MM.1S (cell line): ENCODE results near the gene CDKN1B.

ENCODE experiments used
- DNase-seq: peaks from one replicate; pipeline ENCODE4 v3.0.0-alpha.2; 2015
- H2AFZ ChIP-seq: fragments of 300-600 bp; sonication (generic); 2 replicates; pipeline ENCODE4 v1.6.0; 2016; ENCODE audit warnings: antibody characterized with exemption, low read length
- H3F3A ChIP-seq: fragments of 300-600 bp; sonication (generic); 2 replicates; pipeline ENCODE4 v1.6.1; 2016; ENCODE audit warnings: mild to moderate bottlenecking, antibody characterized with exemption, low read length, moderate library complexity, mixed read lengths; ENCODE audit not compliant: insufficient read depth
- H3K27ac ChIP-seq: fragments of 300-600 bp; sonication (generic); 2 replicates; pipeline ENCODE4 v1.5.1; 2016; ENCODE audit warnings: mild to moderate bottlenecking, low read length
- H3K27me3 ChIP-seq: fragments of 300-600 bp; sonication (generic); replicated peaks from 2 replicates; pipeline ENCODE4 v1.6.0; 2016; ENCODE audit warnings: low read length; ENCODE audit not compliant: insufficient read depth
- H3K36me3 ChIP-seq: fragments of 300-600 bp; sonication (generic); replicated peaks from 2 replicates; pipeline ENCODE4 v1.6.1; 2016; ENCODE audit warnings: mild to moderate bottlenecking, low read length, mixed read lengths; ENCODE audit not compliant: insufficient read depth
- H3K4me1 ChIP-seq: fragments of 300-600 bp; sonication (generic); 2 replicates; pipeline ENCODE4 v1.6.1; 2016; ENCODE audit warnings: low read length, mixed read lengths
- H3K4me2 ChIP-seq: fragments of 300-600 bp; sonication (generic); 2 replicates; pipeline ENCODE4 v1.6.0; 2016; ENCODE audit warnings: low read depth, low read length
- H3K4me3 ChIP-seq: fragments of 300-600 bp; sonication (generic); 2 replicates; pipeline ENCODE4 v1.5.1; 2016; ENCODE audit warnings: low read length, mixed read lengths
- H3K79me2 ChIP-seq: fragments of 300-600 bp; sonication (generic); 2 replicates; pipeline ENCODE4 v1.6.1; 2016; ENCODE audit warnings: mixed run types, low read length, mixed read lengths
- H3K9ac ChIP-seq: fragments of 300-600 bp; sonication (generic); 2 replicates; pipeline ENCODE4 v1.6.1; 2016; ENCODE audit warnings: low read length, mixed read lengths
- H3K9me2 ChIP-seq: fragments of 300-600 bp; sonication (generic); replicated peaks from 2 replicates; pipeline ENCODE4 v1.6.1; 2016; ENCODE audit warnings: mild to moderate bottlenecking, low read length, mixed read lengths; ENCODE audit not compliant: insufficient read depth
- H3K9me3 ChIP-seq: fragments of 300-600 bp; sonication (generic); replicated peaks from 2 replicates; pipeline ENCODE4 v1.6.1; 2016; ENCODE audit warnings: mild to moderate bottlenecking, low read length, mixed read lengths; ENCODE audit not compliant: insufficient read depth
- H4K20me1 ChIP-seq: fragments of 300-600 bp; sonication (generic); 2 replicates; pipeline ENCODE4 v1.6.1; 2016; ENCODE audit warnings: mild to moderate bottlenecking, low read length, moderate library complexity, mixed read lengths; ENCODE audit not compliant: insufficient read depth
- EZH2 ChIP-seq: fragments of 300-600 bp; sonication (generic); optimal IDR thresholded peaks from 2 replicates; pipeline ENCODE3; 2017; ENCODE audit warnings: low read depth, mild to moderate bottlenecking, antibody characterized with exemption, low read length, mixed read lengths
- EZH2phosphoT487 ChIP-seq: fragments of 300-600 bp; sonication (generic); IDR thresholded peaks from 2 replicates; pipeline ENCODE4 v1.6.1; 2018; ENCODE audit warnings: antibody characterized with exemption, low read length
- TF ChIP-seq, protein P1 (sequence below): fragments of 300-600 bp; sonication (generic); IDR thresholded peaks from 2 replicates; pipeline ENCODE4 v1.5.1; 2016; ENCODE audit warnings: antibody characterized with exemption, low read length, mixed read lengths

CDKN1B gene

DNA sequence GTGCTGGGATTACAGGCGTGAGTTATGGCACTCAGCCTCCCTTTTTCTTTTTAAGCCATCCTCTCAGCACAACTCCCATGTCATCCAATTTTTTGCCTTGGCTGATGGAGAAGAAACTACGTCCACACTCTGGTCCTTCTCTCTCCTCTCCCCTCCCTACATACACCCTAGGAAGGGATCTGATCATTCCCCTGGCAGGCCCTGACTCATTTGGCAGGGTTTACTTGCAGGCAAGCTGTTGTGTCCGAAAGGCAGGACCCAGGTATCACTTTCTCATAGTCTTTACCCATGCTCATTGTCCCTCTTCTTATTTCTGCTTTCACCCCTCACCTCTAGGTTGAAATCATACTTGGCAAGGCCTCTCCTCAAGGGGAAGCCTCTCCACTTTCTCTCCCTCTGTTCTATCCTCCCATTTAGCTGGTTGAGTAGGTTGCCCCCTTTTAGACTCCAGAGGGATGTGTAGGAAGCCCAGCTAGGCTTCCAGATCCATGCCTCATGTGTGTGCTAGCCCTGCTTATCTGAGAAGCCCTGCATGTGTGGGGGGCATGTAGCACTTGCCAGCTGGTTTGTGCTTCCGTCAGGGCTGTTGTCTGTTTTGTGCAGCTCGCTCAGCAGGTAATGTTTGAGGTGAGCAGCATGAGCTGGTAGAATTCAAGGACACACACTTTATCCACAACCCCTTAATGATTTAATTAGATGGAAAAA, 36.0 kb upstream of the CDKN1B start:
- Histone ChIP-seq H3K36me3 (no peaks in the 10 kb centered on the region), H3K9me2 (no peaks in the 10 kb centered on the region), H3K4me2 (no peak overlapping the region), H3K9me3 (no peaks in the 10 kb centered on the region), H3K79me2 (no peaks in the 10 kb centered on the region), H3K4me3 (no peak overlapping the region), H4K20me1 (no peaks in the 10 kb centered on the region), H3K27me3 (no peaks in the 10 kb centered on the region), H3K27ac (no peak overlapping the region), H3K4me1 (0 out of 2 replicates have a peak, but pooled peaks cover 4% of the 10 kb centered on the region), H2AFZ (no peak overlapping the region), H3K9ac (no peak overlapping the region), H3F3A (no peaks in the 10 kb centered on the region)
- no peak for DNase-seq
- TF ChIP-seq, protein P1, sequence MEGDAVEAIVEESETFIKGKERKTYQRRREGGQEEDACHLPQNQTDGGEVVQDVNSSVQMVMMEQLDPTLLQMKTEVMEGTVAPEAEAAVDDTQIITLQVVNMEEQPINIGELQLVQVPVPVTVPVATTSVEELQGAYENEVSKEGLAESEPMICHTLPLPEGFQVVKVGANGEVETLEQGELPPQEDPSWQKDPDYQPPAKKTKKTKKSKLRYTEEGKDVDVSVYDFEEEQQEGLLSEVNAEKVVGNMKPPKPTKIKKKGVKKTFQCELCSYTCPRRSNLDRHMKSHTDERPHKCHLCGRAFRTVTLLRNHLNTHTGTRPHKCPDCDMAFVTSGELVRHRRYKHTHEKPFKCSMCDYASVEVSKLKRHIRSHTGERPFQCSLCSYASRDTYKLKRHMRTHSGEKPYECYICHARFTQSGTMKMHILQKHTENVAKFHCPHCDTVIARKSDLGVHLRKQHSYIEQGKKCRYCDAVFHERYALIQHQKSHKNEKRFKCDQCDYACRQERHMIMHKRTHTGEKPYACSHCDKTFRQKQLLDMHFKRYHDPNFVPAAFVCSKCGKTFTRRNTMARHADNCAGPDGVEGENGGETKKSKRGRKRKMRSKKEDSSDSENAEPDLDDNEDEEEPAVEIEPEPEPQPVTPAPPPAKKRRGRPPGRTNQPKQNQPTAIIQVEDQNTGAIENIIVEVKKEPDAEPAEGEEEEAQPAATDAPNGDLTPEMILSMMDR: no peak
- TF ChIP-seq EZH2phosphoT487 (no peak), EZH2 (no peak)

DNA sequence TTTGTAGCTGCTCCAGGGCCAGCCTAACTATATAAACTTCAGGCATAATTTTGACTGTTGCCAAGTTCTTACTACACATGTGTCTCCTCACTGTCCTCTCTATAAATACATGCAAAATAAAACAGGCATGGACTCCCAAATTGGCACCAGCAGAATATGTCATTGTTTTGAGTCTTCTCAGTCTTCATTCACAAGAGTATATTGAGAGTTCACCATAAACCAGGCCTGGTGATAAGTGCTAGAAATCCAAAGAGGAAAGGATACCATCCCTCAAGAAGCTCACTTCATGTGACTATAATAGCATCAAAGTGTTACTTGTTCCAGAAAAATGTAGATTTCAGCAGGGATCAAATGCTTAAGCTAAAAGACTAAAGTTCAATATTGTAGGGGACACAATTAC, 34.9 kb upstream of the CDKN1B start:
- Histone ChIP-seq H2AFZ (no peak overlapping the region), H3K79me2 (no peaks in the 10 kb centered on the region), H3K9ac (no peak overlapping the region), H3F3A (no peaks in the 10 kb centered on the region), H3K27me3 (no peaks in the 10 kb centered on the region), H3K4me1 (no peaks in the 10 kb centered on the region), H3K27ac (no peak overlapping the region), H3K4me3 (no peak overlapping the region), H4K20me1 (no peaks in the 10 kb centered on the region), H3K9me2 (no peaks in the 10 kb centered on the region), H3K36me3 (no peaks in the 10 kb centered on the region), H3K4me2 (no peak overlapping the region), H3K9me3 (no peaks in the 10 kb centered on the region)
- TF ChIP-seq, protein P1: no peak
- TF ChIP-seq EZH2phosphoT487 (no peak), EZH2 (no peak)
- no peak for DNase-seq

DNA sequence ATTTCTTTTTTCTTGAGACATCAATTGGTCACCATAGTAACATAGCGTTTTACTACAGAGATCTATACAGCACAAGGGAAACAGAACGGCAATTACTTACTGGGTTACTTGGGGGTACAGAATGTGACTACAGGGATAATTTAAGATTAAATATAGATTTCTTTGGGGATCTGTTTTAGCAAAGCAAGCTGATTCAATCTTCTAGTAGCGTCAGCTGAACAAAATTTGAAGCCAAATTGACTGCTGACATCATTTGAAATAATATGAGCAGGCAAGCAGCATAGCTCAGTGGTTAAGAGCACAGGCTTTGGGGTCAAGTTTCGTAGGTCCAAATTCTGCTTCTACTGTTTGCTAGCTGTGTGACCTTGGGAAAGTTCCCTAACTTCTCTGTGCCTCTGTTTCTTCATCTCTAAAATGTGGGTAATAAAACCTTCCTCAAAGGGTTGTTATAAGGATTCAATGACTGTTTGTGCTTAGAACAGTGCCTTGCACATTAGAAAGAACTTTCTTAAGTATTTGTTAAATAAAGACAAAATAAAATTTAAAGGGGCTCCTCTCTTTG, 34.0 kb upstream of the CDKN1B start:
- Histone ChIP-seq H3K9me3 (no peaks in the 10 kb centered on the region), H3K27ac (no peak overlapping the region), H3K27me3 (no peaks in the 10 kb centered on the region), H3K4me1 (no peaks in the 10 kb centered on the region), H3K36me3 (no peaks in the 10 kb centered on the region), H4K20me1 (no peaks in the 10 kb centered on the region), H3K79me2 (no peaks in the 10 kb centered on the region), H3F3A (no peaks in the 10 kb centered on the region), H2AFZ (no peak overlapping the region), H3K9ac (no peak overlapping the region), H3K4me2 (no peak overlapping the region), H3K9me2 (no peaks in the 10 kb centered on the region), H3K4me3 (no peak overlapping the region)
- DNase-seq: no peak
- no peak for TF ChIP-seq EZH2phosphoT487
- TF ChIP-seq, protein P1: no peak
